MCF 10A (cell line): ENCODE results near the gene CAMTA1. TPM values are rescaled to one million over a fixed set of nuclear protein-coding genes. Genes with fewer than 3 reads are reported as not detected.

Experiments used
- BruUV-seq: library from RNA; stranded (reverse); fragments of 400-500 nt; replicated peaks from 2 replicates; lab custom pipeline; 2021; lab: Mats Ljungman, UMichigan
- CTCF ChIA-PET: fragments of 300-600 bp; sonication (Branson Sonifier 250); formaldehyde crosslinking; extraction: SDS; loops from one replicate; lab custom pipeline; 2021; ENCODE audit warnings: antibody characterized with exemption, inconsistent platforms; lab: Yijun Ruan, JAX
- POLR2A ChIA-PET: fragments of 300-600, 350-650 bp; sonication (Branson Sonifier 250); formaldehyde crosslinking; extraction: SDS; loops from one replicate; lab custom pipeline; 2020; ENCODE audit warnings: antibody characterized with exemption, inconsistent platforms; lab: Yijun Ruan, JAX
- DNase-seq: peaks from one replicate; pipeline ENCODE4 v3.0.0-alpha.2; 2018; ENCODE audit not compliant: unreplicated experiment
- H3K27ac Mint-ChIP-seq: one replicate; pipeline ENCODE4 v1.8.0; 2022; ENCODE audit warnings: mild to moderate bottlenecking, low read depth, mixed read lengths; ENCODE audit not compliant: unreplicated experiment
- H3K27me3 Mint-ChIP-seq: one replicate; pipeline ENCODE4 v1.8.0; 2022; ENCODE audit warnings: mixed read lengths; ENCODE audit not compliant: insufficient read depth, unreplicated experiment
- H3K36me3 Mint-ChIP-seq: one replicate; pipeline ENCODE4 v1.8.0; 2022; ENCODE audit warnings: mild to moderate bottlenecking, moderate library complexity, mixed read lengths; ENCODE audit not compliant: insufficient read depth, unreplicated experiment
- H3K4me1 Mint-ChIP-seq: one replicate; pipeline ENCODE4 v1.8.0; 2022; ENCODE audit warnings: mixed read lengths; ENCODE audit not compliant: insufficient read depth, unreplicated experiment
- H3K4me3 Mint-ChIP-seq: one replicate; pipeline ENCODE4 v1.8.0; 2022; ENCODE audit warnings: mild to moderate bottlenecking, moderate library complexity, mixed read lengths; ENCODE audit not compliant: unreplicated experiment
- H3K9me3 Mint-ChIP-seq: one replicate; pipeline ENCODE4 v1.8.0; 2022; ENCODE audit warnings: mixed read lengths; ENCODE audit not compliant: unreplicated experiment
- CTCF ChIP-seq: fragments of 200-600 bp; IDR thresholded peaks from one replicate; pipeline ENCODE4 v1.8.0; 2022; ENCODE audit warnings: antibody characterized with exemption, mild to moderate bottlenecking; ENCODE audit not compliant: unreplicated experiment
- intact Hi-C: fragments of 100-400 bp; cut with micrococcal nuclease; formaldehyde crosslinking; loops from 2 replicates; pipeline ENCODE4 v1.14.1; 2022
- total RNA-seq: library from RNA; stranded (reverse); gene quantifications from 2 replicates; pipeline ENCODE4 v1.2.3, GENCODE V29; 2022

The CAMTA1 gene
- total RNA-seq, 1 experiment from 2014 or later = 74.1 TPM

- peaks cover 10% of the 10 kb centered on the region for H3K36me3 Mint-ChIP-seq
- no peaks in the 10 kb centered on the region for H3K9me3 Mint-ChIP-seq
- intact Hi-C loops = no loop called here
- peak overlapping the region; percentile 98 for H3K27ac Mint-ChIP-seq
- no peak for TF ChIP-seq CTCF
- BruUV-seq = no TSS peak
- no peaks in the 10 kb centered on the region for H3K27me3 Mint-ChIP-seq
- ChIA-PET POLR2A (interaction anchor here (0.8 kb wide), 1 partner anchor 1552 kb away, joined by 3 read pairs; no protein-coding TSS in a partner anchor), CTCF (interaction anchor here (0.6 to 1.2 kb wide), 4 partner anchors 26 to 156 kb away, joined by 3 read pairs; no protein-coding TSS in a partner anchor)
- DNase-seq = no peak
- H3K4me1 Mint-ChIP-seq = peaks cover 43% of the 10 kb centered on the region
- no peak overlapping the region for H3K4me3 Mint-ChIP-seq
These were observed 77.7 kb downstream of the CAMTA1 start for GRCh38 chr1:6862906-6863305.

- no TSS peak for BruUV-seq
These were observed 78.9 kb downstream of the CAMTA1 start for GRCh38 chr1:6864166-6864565.

GRCh38 chr1:6866825-6867224 lies 81.6 kb downstream of the CAMTA1 start:
- CTCF ChIA-PET = interaction anchor here (0.6 to 2.6 kb wide), 3 partner anchors 23 to 48 kb away, joined by 3 to 9 read pairs (median 6); no protein-coding TSS in a partner anchor

More at GRCh38 chr1:6864166-6864565, 78.9 kb downstream of the CAMTA1 start:
- peak overlapping the region; percentile 65 for H3K27ac Mint-ChIP-seq
- peaks cover 16% of the 10 kb centered on the region for H3K36me3 Mint-ChIP-seq
- CTCF ChIA-PET = interaction anchor here (2.6 kb wide), 1 partner anchor 26 kb away, joined by 9 read pairs; no protein-coding TSS in a partner anchor
- POLR2A ChIA-PET = no interaction called here
- peaks cover 55% of the 10 kb centered on the region for H3K4me1 Mint-ChIP-seq
- TF ChIP-seq CTCF = no peak
- DNase-seq = peak; percentile 53
- no peaks in the 10 kb centered on the region for H3K9me3 Mint-ChIP-seq
- no peak overlapping the region for H3K4me3 Mint-ChIP-seq
- intact Hi-C loops = no loop called here
- no peaks in the 10 kb centered on the region for H3K27me3 Mint-ChIP-seq

More at GRCh38 chr1:6866825-6867224, 81.6 kb downstream of the CAMTA1 start:
- Mint-ChIP-seq H3K4me1 (peaks cover 56% of the 10 kb centered on the region), H3K36me3 (peaks cover 18% of the 10 kb centered on the region), H3K27ac (peak overlapping the region; percentile 18), H3K4me3 (no peak overlapping the region), H3K27me3 (no peaks in the 10 kb centered on the region), H3K9me3 (no peaks in the 10 kb centered on the region)
- TF ChIP-seq CTCF = no peak
- POLR2A ChIA-PET = interaction anchor here (0.6 kb wide), 1 partner anchor 82 kb away, joined by 3 read pairs; no protein-coding TSS in a partner anchor
- no peak for DNase-seq
- intact Hi-C loops = no loop called here
- no TSS peak for BruUV-seq
